ENCODE results near the gene CLEC16A.
"Not testable (repeated sequence)": the region's sequence is repeated elsewhere in the genome, so short reads cannot be mapped to it uniquely, and the experiment has no call there.

The CLEC16A gene

DNA sequence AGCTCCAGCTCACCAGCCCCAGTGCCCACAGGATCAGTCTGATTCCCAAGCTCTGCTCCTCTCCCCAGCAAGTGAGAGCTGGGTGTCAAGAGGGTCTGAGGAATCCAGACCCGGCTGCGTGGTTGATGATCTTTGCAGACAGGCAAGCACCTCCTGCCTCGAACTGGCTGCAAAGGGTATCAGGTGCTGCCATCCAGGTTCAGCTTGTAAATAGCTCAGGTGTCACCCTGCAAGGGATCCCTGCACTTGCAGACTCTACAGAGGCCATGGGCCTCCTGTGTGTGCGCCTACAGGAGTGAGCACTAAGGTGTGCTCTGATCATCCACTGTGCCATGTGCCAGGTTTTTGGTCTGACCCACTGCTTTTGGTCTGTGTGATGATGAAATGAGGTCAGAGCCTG, 18.3 kb upstream of the CLEC16A start:
- DNase-seq (ENCODE audit: low spot score): no peak

DNA sequence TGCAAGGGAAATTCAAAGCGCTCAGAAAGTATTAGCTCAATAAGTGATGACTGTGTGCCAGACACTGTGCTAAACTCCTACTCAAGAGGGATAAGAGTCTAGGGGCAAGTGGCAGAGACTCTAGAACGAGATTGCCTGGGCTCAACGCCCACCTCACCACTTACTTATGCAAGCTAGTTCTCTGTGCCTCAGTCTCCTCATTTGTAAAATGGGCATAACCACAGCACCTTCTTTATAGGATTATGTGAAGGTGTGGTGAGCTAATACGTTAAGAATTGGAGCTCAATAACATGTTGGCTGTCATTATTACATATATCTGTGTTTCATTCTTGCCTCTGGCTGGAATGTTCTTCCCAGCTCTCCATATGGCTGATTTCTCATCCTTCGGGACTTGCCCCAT, 17.5 kb upstream of the CLEC16A start:
- no peak for DNase-seq (ENCODE audit: low spot score)

GRCh38 chr16:10927497-10928112, 16.8 kb upstream of the CLEC16A start:
- DNase-seq (ENCODE audit: low spot score): no peak

- DNase-seq (ENCODE audit: low spot score): not testable (repeated sequence)
These were observed 15.3 kb upstream of the CLEC16A start for GRCh38 chr16:10929097-10929496.

DNA sequence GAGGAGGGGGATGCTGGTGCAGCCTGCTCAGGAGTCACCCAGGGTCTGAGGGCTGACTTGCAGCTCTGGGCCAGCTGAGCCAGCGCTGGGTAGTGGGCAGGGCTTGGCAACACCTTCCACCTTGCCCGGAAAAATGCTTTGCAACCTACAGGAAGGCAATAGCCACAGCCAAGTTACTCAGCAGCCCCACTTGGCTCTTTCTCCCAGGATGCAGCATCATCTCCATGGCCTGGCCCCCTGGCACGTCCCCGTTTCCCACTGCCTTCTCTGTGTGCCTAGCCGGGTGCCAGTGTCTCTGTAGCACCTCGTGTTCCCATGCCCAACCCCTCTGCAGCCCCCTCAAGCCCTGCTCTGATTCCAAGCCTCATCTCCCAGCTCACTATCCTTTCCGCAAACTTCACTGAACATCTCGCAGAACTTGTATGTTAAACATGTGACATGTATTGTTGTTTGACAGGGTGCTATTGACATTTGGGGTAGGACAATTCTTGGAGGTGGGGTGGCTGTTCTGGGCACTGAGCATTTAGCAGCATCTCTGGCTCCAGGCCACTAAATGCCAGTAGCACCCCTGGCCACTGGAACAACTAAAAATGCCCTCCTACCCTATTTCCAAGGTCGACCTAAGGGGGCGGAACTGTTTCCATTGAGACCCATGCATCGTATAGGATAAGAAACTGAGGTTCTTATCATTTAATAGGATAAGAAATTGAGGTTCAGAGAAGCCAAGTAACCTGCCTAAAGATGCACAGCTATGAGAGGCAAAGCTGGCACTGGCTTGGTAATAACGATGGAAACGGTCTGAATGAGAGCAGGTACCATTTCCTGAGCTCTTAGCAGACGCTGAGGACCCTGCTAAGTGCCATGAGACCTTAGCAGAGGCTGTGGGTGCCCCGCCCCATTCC, 14.3 kb upstream of the CLEC16A start:
- DNase-seq (ENCODE audit: low spot score): no peak

DNA sequence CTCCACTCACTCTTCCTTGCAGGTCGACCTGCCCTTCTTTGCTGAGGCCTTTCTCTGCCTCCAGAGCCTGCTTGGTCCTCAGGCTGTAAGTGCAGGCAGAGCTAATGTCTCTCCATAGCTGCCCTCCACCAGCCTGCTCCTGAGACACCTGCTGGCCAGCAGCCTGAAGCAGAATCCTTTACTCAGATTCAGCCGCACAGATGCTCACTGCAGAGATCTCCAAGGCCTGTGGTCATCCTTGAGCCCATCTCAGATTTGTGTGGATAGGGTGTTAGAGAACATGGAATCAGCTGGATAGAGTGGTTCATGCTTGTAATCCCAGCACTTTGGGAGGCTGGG, 13.6 kb upstream of the CLEC16A start:
- DNase-seq (ENCODE audit: low spot score): no peak

GRCh38 chr16:10931134-10931533, 13.2 kb upstream of the CLEC16A start:
- DNase-seq (ENCODE audit: low spot score): no peak

DNA sequence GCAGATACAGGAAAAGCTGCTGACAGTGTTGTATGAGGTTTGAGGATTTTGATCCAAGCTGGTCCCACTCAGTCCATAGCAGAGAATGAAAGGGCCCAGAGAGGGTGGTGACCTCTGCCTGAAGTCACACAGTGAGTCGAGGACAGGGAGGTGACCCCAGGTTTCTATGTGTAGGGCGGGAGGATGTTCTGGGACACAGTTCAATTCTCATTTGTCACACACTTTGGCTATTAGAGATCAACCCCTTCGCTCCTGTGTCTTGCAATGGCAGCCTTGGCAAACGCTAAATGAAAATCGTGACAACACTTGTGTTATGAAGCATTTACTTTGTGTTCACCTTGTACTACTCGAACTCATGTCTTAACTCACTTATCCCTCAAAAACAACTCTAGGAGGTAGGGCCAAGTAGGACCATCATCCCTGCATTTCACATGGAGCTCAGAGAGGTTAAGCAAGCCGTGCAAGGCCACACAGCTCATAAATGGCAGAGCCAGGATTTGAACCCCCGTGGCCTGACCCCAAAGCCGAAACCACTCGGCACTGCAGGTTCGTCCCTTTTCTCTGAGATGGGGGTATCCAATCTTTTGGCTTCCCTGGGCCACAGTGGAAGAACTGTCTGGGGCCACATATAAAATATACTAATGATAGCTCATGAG, 12.3 kb upstream of the CLEC16A start:
- no peak for DNase-seq (ENCODE audit: low spot score)

GRCh38 chr16:10932959-10933710, 11.2 kb upstream of the CLEC16A start:
- no peak for DNase-seq (ENCODE audit: low spot score)

DNA sequence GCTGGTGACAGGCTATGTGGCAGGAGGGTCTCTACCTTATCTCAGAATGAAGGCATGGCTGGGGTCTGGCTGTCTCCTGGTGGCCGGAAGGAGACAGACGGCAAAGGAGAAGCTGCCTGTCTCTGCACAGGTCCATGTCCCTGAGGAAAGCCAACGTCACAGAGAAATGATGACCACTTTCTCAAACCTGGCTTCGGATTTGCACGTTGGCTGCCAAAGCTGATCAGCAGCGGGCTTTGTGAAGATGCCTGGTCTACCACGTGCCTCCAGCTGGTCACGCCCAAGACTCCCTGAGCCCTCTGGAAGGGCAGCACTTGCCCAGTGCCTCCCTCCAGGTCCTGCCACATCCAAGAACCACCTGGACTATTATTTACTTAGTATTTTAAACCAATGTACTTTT, 10.5 kb upstream of the CLEC16A start:
- no peak for DNase-seq (ENCODE audit: low spot score)

DNA sequence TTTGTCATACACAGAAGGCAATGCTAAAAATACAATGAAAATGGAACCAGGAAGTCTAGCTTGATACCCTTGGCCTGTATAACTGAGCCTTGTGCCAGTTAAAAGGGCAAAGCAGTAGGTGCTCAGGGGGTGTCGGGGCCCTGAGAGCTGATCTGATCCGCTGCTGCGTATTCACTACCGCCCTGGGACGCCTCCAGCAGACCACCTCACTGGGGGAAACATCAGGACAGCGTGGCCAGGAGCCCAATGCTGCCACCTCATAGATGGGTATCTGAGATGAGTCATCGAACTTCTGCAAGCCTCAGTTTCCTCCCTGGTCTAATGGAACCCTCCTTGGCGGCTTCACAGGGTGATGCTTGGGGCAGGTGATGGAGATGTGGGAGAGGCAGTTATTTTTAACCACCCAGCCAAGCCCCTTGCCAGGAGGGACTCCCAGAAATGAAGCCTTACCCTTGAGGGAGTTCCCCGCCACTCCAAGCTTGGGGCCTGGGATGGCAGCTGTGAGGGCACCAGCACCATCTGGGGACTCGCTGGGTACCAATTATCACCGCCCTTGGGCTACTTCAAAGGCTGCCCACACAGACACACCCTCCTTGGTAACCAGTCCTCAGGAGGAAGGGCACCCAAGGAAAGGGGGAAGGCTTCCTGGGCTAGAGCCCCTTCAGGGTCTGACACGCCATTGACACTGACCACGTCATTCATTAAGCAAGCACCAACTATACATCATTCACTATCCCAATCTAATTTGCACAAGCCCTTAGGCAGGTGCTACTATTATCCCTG, 9.8 kb upstream of the CLEC16A start:
- no peak for DNase-seq (ENCODE audit: low spot score)

GRCh38 chr16:10935226-10935915, 9.0 kb upstream of the CLEC16A start:
- DNase-seq (ENCODE audit: low spot score): no peak

DNA sequence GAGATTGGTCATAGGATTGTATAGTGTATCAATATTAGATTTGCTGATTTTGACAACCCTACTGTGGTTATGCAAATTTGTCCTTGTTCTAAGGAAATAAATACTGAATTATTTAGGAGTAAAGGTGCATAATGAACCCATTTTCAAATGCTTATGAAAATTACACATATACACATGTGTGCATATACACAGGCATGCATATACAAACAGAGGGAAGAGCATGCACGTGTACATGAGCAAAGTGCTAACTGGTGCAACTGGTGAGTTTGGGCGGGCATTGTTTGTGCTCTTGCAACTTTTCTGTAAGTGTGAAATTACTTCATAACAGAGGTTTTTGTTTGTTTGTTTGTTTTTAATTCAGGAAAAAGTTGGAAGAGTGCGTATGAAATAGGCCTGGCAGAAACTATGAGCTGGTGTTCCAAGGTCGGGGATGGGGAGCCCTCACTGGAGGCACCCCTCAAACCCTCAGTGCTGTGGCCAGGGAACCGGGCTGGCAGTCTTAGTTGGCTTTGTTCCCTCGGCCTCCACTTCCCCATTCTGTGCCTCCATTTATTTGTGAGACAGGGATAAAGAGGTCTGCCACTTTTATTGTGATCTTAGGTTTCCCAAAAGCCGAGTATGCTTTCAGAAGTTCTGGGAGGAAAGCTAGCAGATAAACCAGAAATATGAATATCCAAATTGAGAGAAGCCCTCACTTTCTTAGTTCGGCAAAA, 7.9 kb upstream of the CLEC16A start:
- no peak for DNase-seq (ENCODE audit: low spot score)

DNA sequence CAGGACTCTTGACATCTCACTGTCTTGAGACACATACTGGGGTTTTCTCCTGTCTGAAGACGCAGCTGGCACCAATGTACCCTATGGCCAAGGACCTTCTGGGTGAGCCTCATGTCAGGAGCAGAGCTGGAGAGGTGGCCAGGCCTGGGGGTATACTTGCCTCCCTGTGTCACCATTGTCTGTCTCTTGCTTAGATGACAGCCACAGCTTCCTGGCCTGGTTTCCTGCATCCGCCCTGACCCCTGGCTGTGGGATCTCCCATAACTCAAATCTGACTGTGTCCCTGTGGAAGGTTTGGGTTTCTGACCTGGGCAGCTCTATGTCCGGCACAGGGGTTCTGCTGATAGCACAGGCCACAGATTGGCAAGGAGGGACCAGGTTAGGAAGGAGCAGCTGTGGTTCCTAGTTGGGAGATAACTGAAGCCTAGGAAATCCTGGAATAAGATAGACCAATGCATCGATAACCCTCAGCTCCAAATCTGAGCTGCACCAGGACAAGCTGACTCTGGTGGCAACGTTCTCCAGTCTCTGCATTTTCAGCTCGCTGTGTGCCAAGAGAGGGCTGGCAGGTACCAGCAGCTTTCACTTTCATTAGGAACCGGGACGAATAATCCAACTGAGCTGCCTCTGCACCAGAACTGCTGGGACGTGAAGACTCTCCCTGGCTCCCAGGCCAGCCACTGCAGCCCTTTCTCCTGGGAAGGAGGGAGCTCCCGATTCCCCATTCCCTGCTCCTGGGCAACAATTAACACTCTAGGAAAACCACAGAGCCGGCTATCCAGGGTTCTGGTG, 7.1 kb upstream of the CLEC16A start:
- DNase-seq (ENCODE audit: low spot score): no peak

GRCh38 chr16:10938321-10938720, 6.0 kb upstream of the CLEC16A start:
- DNase-seq (ENCODE audit: low spot score): no peak

GRCh38 chr16:10938796-10939648, 5.3 kb upstream of the CLEC16A start:
- DNase-seq (ENCODE audit: low spot score): no peak

GRCh38 chr16:10939649-10940234, 4.6 kb upstream of the CLEC16A start:
- DNase-seq (ENCODE audit: low spot score): no peak

DNA sequence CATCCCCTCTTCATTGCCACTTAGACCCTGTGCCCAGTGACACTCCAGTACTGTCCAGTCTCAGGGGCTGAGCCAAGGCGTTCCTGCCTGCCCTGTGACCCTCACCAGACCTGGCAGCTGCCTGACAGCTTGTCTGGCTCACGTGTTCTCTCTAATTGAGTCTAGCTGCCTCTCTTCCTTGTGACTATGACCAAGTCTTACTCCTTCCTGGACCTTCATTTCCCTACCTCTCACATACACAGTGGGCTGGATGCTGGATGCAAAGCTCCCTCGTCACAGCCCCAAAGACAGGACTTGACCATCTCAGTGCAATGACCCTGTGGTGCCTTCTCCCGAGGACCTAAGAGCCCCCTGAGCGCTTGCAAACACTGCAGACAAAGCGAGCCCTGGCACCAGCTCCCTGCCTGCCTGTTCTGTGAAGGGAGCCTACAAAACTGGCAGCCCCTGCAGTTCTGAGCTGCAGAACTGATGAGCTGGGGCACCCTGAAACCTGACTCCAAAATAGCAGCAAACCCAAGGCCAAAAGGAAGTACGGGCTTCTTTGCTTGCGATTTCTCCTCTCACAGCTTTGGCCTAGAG, 3.8 kb upstream of the CLEC16A start:
- DNase-seq (ENCODE audit: low spot score): no peak

Data from SW480 (cell line).